Posterior vena cava (tissue), 2 donors: Measurements from ENCODE around the gene GRK3. TPM values are rescaled to one million over a fixed set of nuclear protein-coding genes. Genes with fewer than 3 reads are reported as not detected.
"Not testable (repeated sequence)": the region's sequence is repeated elsewhere in the genome, so short reads cannot be mapped to it uniquely, and the experiment has no call there.

Experiments
- DNase-seq: peaks from one replicate; pipeline ENCODE4 v3.0.0-alpha.2; 2020; ENCODE audit warnings: low spot score
- intact Hi-C, 2 donors: fragments of 100-400 bp; cut with DNase I; formaldehyde crosslinking; loops; one replicate each; pipeline versions ENCODE4 v1.14.1 to v1.14.2; 2022 to 2023
- total RNA-seq, 2 donors: library from RNA; stranded (reverse); fragmentation: NEBNext Ultra II Directional; extraction: Animal tissue kit (Norgen Biotek cat#: 25700); gene quantifications; one replicate each; pipeline ENCODE4 v1.2.1, GENCODE V29; 2021
- donor health status: DM: yes; HTN: yes; CAD: no.
- donor health status: DM: yes; HTN: yes; CAD: no.

The GRK3 gene
- total RNA-seq, 2 donors from 2014 or later: 7.7 to 8.2 TPM

- DNase-seq, intact Hi-C loops: not testable (repeated sequence)
Measured at GRCh38 chr22:25613558-25613957, 49.1 kb downstream of the GRK3 start.

GRCh38 chr22:25614791-25615190, 50.3 kb downstream of the GRK3 start:
- intact Hi-C loops, DNase-seq: not testable (repeated sequence)

DNA sequence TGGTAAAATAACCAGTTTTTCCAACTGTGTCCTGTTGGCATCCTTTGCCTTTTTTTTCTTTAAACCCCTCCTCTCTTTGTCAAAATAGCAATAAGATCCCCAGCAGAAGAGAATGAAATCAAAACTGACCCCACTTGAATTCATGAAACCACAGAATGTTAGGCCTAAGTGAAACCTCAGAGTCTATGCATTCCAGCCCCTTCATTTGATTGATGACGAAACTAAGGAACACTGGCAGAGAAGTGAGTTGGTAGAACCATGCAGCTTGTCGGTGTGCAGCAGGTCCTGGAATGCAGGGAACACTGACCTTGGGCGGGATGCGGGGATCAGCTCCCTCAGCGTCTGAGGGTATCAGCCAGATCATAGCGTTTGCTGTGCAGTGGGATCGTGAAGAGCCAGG, 57.5 kb downstream of the GRK3 start:
- no peak for DNase-seq
- intact Hi-C loops: no loop called here

DNA sequence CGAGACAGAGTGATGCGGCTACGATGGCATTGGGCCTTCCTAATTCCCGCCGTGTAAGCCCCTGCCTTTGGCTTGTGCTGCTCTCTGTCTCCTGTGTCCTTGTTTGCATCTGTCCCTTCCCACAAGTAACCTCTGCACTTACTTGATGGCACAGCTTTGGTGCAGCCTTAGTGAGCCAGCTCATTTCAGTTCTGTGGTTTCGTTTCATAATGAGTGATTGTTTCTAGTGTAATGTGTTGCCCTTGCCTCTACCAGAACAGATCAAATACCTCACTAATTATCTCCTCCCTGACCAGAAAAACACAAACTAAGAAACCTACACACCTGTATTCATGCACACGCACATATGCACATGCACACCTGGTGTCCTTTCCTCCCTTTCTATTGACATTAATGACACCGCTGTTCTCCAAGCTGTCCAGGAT, 58.8 kb downstream of the GRK3 start:
- DNase-seq: no peak
- intact Hi-C loops: no loop called here

- intact Hi-C loops: no loop called here
- DNase-seq: no peak
Measured at GRCh38 chr22:25623851-25624250, 59.4 kb downstream of the GRK3 start.

- intact Hi-C loops: no loop called here
- DNase-seq: no peak
Measured at GRCh38 chr22:25624476-25624875, 60.0 kb downstream of the GRK3 start.

GRCh38 chr22:25625747-25626623, 61.5 kb downstream of the GRK3 start:
- intact Hi-C loops: not testable (repeated sequence)

DNA sequence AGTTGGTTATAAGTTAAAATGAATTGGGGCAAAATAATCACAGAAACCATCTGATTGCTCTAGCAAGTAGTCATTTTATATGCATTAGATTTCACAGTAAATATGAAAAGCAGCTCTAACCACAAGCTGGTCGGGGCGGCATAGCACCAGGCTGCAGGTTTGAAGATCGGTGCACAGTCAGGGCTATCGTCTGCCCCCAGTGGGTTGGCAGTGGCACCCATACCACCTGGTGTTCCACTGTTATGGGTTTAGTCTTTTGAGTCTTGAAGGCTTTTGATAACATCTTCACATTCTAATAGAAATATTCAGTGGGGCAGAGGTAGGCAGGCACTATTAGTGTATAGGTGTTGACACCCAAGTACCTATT, 62.1 kb downstream of the GRK3 start:
- DNase-seq: no peak
- intact Hi-C loops: no loop called here

More at GRCh38 chr22:25625747-25626623, 61.5 kb downstream of the GRK3 start:
- DNase-seq: not testable (repeated sequence)

- no peak for DNase-seq
- intact Hi-C loops: no loop called here
Measured at GRCh38 chr22:25627271-25627852, 62.9 kb downstream of the GRK3 start.

GRCh38 chr22:25628494-25628893, 64.0 kb downstream of the GRK3 start:
- intact Hi-C loops: no loop called here

GRCh38 chr22:25629613-25630012, 65.1 kb downstream of the GRK3 start:
- no peak for DNase-seq
- intact Hi-C loops: no loop called here

More at GRCh38 chr22:25628494-25628893, 64.0 kb downstream of the GRK3 start:
- DNase-seq: no peak

DNA sequence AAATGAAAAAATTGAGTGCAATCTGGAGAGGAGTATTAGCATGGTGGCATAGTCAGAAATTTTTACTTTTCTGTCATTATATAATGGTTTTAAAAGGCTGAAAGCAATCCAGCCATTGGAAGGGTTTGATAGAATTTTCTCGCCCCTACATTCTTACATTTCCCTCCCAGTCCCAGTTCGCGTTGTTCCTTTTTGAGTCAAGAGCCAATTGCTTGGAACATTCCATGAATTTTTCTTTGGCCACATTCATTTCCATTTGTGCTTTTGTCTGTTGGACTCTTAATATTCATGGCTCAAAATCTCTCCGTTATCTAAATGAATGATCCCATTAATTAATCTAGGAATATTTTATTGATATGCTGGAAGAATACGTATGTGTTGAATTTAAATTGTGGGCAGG, 66.0 kb downstream of the GRK3 start:
- DNase-seq: no peak
- intact Hi-C loops: no loop called here

- no peak for DNase-seq
- intact Hi-C loops: no loop called here
Measured at GRCh38 chr22:25636323-25636722, 71.8 kb downstream of the GRK3 start.

GRCh38 chr22:25637032-25637431, 72.6 kb downstream of the GRK3 start:
- intact Hi-C loops: no loop called here
- no peak for DNase-seq

- DNase-seq: no peak
- intact Hi-C loops: no loop called here
Measured at GRCh38 chr22:25637672-25638071, 73.2 kb downstream of the GRK3 start.

DNA sequence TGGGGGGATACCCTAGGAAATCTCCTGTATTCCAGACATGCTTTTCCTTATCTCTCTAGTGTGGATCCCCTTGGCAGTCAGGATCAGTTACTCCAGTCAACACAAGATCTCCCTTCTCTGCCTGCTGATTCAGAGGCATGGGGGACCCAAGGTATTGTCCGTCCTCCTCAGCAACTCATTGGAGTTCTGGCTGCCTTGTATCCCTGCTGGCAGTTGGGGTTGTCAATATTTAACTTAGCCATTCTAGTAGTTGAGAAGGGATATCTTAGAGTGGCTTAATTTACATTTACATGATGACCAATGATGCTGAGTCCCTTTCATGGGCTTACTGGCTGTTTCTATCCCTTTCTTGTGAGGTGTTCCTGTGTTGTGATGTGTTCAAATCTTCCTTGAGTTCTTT, 74.2 kb downstream of the GRK3 start:
- intact Hi-C loops: no loop called here
- no peak for DNase-seq

GRCh38 chr22:25641650-25642049, 77.2 kb downstream of the GRK3 start:
- DNase-seq: no peak
- intact Hi-C loops: no loop called here

- intact Hi-C loops: no loop called here
- DNase-seq: no peak
Measured at GRCh38 chr22:25643232-25644000, 78.9 kb downstream of the GRK3 start.

DNA sequence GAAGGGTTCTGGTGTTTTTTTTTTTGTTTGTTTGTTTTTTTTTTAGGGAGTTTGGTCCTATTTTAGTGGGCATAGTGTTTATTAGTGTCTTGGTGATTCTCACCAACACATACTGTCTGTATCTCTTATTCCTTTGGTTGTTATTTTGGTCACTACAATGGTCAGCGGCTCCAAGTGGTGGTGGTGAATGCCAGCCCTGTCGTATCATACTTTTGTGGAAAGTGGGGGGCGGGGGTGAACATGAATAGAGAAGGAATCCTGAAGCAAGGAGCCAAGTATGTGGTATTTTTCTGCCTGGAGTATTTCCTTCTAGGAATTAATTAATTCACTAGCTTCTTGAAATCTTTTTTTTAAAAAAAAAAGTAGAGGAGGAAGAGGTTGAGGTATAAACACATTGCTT, 79.6 kb downstream of the GRK3 start:
- intact Hi-C loops: no loop called here
- DNase-seq: no peak

GRCh38 chr22:25645266-25645665, 80.8 kb downstream of the GRK3 start:
- intact Hi-C loops: loop anchor here in 1 of 2 donors (1.0 kb wide), 1 partner anchor 25 kb away; no protein-coding TSS in a partner anchor
- DNase-seq: no peak
